Right lobe of liver (tissue), 6 donors: ENCODE data around the gene GGA1. TPM values are rescaled to one million over a fixed set of nuclear protein-coding genes. Genes with fewer than 3 reads are reported as not detected.

Experiments used
- ATAC-seq, 4 donors: fragments of 200-7000 bp; cut with Tn5 transposase; one replicate each; pipeline ENCODE4 v1.9.1; 2020; ENCODE audit warnings: mild to moderate bottlenecking in 4 of 4, moderate library complexity in 4 of 4
- DNase-seq, 3 donors: peaks; one replicate each; pipeline ENCODE4 v3.0.0-alpha.2; 2020
- H3K27ac ChIP-seq, 3 donors: fragments of 200-600 bp; one replicate each; pipeline ENCODE4 v1.8.0; 2022
- H3K27me3 ChIP-seq, 2 donors: fragments of 200-600 bp; one replicate each; pipeline ENCODE4 v1.8.0; 2022
- H3K36me3 ChIP-seq, 4 donors: fragments of 200-600 bp; sonication (generic) in 1 of 4; one replicate each; pipeline versions ENCODE4 v1.5.1 to v1.8.0; 2017 to 2022; ENCODE audit warnings: control low read depth in 1 of 4
- H3K4me1 ChIP-seq, 4 donors: fragments of 200-600 bp; sonication (generic) in 1 of 4; one replicate each; pipeline versions ENCODE4 v1.5.1 to v1.8.0; 2017 to 2022; ENCODE audit warnings: control low read depth in 1 of 4
- H3K4me3 ChIP-seq, 3 donors: fragments of 200-600 bp; one replicate each; pipeline ENCODE4 v1.8.0; 2022
- H3K9me3 ChIP-seq, 4 donors: fragments of 200-600 bp; sonication (generic) in 1 of 4; one replicate each; pipeline versions ENCODE4 v1.5.1 to v1.8.0; 2017 to 2022; ENCODE audit warnings: control low read depth in 1 of 4
- POLR2A ChIP-seq: fragments of 450-650 bp; IDR thresholded peaks from one replicate; pipeline ENCODE4 v1.6.1; 2017; ENCODE audit warnings: antibody characterized with exemption, mild to moderate bottlenecking
- WGBS: methylation state at CpG from one replicate; pipeline ENCODE4 v1.1.6; 2018; ENCODE audit warnings: low coverage, low lambda C conversion rate; ENCODE audit not compliant: insufficient coverage; ENCODE audit errors: missing lambda C conversion rate; 5-methylcytosine and 5-hydroxymethylcytosine counted together
- intact Hi-C, 2 donors: fragments of 100-400 bp; cut with DNase I; formaldehyde crosslinking; loops; one replicate each; pipeline versions ENCODE4 v1.11.2 to v1.14.1; 2022
- total RNA-seq, 6 experiments: library from RNA; depleted of rRNA in 2 of 6; stranded (reverse); fragments of >200 nt in 2 of 6; fragmentation: NEBNext Ultra II Directional in 3 of 6; extraction: Animal tissue kit (Norgen Biotek cat#: 25700) in 3 of 6; gene quantifications; one replicate each; pipeline versions ENCODE4 v1.1.0 to v1.2.4, GENCODE V29; 2016 to 2023
- TF ChIP-seq, protein P1 (sequence below), 4 donors: fragments of 200-600 bp in 3 of 4; fragments of 450-650 bp in 1 of 4; IDR thresholded peaks; one replicate each; pipeline versions ENCODE4 v1.5.1 to v1.8.0; 2016 to 2022; ENCODE audit warnings: antibody characterized with exemption in 4 of 4, mild to moderate bottlenecking in 2 of 4
- donor health status: DM: no; HTN: yes; CAD: no.
- donor health status: DM: no; HTN: no; CAD: no.
- donor health status: DM: no; HTN: no; CAD: no.
- donor health status: DM: no; HTN: yes; CAD: no.
- donor health status: DM: no; HTN: yes; CAD: no.

GGA1 gene
- total RNA-seq, 6 experiments from 2014 or later: 18.4 to 27.3 (median 24.1) TPM

DNA sequence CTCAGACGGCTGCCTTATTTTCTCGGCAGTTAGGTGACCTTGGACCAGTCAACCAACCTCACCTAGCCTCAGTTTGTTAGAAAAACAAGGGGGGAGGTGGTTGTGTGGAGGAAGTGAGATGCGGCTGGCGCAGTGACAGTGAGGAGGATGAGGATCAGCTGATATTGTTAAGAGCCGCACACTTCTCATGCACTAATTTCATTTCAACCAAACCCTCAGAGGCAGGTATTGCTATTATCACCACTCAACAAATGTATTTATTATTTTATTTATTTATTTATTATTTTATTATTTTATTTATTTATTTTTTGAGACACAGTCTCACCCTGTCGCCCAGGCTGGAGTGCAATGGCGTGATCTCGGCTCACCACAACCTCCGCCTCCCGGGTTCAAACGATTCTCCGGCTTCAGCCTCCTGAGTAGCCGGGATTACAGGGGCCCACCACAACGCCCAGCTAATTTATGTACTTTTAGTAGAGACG is 68.9 kb downstream of the GGA1 start:
- peak overlapping the region in 2 of 3 donors; percentile 84 for H3K27ac ChIP-seq
- peaks cover 0 to 30% (median 10%) of the 10 kb centered on the region in 4 donors for H3K4me1 ChIP-seq
- intact Hi-C loops: loop anchor here in 1 of 2 donors (10.0 kb wide), 1 partner anchor 53 kb away; no protein-coding TSS in a partner anchor
- H3K4me3 ChIP-seq: peak overlapping the region; percentile 41 to 62 (median 58)
- WGBS: 49% methylated on average over 14 of the region's 15 CpGs
- ATAC-seq: no peak
- no peaks in the 10 kb centered on the region for H3K36me3 ChIP-seq
- DNase-seq: no peak
- no peak for TF ChIP-seq POLR2A
- TF ChIP-seq, protein P1, sequence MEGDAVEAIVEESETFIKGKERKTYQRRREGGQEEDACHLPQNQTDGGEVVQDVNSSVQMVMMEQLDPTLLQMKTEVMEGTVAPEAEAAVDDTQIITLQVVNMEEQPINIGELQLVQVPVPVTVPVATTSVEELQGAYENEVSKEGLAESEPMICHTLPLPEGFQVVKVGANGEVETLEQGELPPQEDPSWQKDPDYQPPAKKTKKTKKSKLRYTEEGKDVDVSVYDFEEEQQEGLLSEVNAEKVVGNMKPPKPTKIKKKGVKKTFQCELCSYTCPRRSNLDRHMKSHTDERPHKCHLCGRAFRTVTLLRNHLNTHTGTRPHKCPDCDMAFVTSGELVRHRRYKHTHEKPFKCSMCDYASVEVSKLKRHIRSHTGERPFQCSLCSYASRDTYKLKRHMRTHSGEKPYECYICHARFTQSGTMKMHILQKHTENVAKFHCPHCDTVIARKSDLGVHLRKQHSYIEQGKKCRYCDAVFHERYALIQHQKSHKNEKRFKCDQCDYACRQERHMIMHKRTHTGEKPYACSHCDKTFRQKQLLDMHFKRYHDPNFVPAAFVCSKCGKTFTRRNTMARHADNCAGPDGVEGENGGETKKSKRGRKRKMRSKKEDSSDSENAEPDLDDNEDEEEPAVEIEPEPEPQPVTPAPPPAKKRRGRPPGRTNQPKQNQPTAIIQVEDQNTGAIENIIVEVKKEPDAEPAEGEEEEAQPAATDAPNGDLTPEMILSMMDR (IDR thresholded peaks at IDR 0.05): no peak
- H3K27me3 ChIP-seq: no peaks in the 10 kb centered on the region
- no peaks in the 10 kb centered on the region for H3K9me3 ChIP-seq

DNA sequence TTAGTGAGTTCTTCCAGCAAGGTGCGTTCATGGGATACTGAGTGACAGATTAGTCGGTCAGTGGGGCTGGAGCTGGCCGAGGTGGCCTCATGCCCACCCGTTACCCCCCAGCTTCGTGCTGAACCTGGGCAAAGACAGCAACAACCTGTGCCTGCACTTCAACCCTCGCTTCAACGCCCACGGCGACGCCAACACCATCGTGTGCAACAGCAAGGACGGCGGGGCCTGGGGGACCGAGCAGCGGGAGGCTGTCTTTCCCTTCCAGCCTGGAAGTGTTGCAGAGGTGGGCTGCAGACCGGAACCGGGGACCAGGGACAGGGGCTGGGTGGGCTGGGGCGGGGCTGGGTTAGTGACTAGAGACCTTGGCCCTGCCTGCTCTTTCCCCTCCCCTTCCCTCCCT is 69.7 kb downstream of the GGA1 start:
- ATAC-seq: no peak
- H3K27me3 ChIP-seq: no peaks in the 10 kb centered on the region
- WGBS: no CpG with 5 or more reads among the region's 18 CpGs
- intact Hi-C loops: loop anchor here in 1 of 2 donors (10.0 kb wide), 1 partner anchor 54 kb away; no protein-coding TSS in a partner anchor
- no peak for TF ChIP-seq POLR2A
- TF ChIP-seq, protein P1 (IDR thresholded peaks at IDR 0.05): no peak
- no peak overlapping the region for H3K27ac ChIP-seq
- no peak overlapping the region for H3K4me3 ChIP-seq
- H3K4me1 ChIP-seq: peaks cover 0 to 30% (median 10%) of the 10 kb centered on the region in 4 donors
- H3K36me3 ChIP-seq: no peaks in the 10 kb centered on the region
- no peak for DNase-seq
- H3K9me3 ChIP-seq: no peaks in the 10 kb centered on the region

DNA sequence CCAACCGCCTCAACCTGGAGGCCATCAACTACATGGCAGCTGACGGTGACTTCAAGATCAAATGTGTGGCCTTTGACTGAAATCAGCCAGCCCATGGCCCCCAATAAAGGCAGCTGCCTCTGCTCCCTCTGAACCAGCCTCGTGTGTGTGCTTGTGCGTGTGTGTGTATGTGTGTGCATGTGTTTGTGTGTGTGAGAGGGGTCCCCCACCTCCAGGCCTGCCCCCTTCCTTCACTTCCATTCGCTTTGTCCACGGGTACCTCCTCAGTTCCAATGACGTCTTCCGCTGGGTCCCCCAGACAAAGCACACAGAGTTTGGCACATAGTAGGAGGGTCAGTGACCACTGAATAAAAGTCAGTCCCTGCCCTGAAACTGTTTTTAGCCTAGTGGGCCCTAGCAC is 71.0 kb downstream of the GGA1 start:
- ATAC-seq: no peak
- Histone ChIP-seq H3K36me3 (no peaks in the 10 kb centered on the region), H3K4me1 (peaks cover 0 to 33% (median 9%) of the 10 kb centered on the region in 4 donors), H3K9me3 (no peaks in the 10 kb centered on the region), H3K4me3 (no peak overlapping the region), H3K27me3 (no peaks in the 10 kb centered on the region), H3K27ac (no peak overlapping the region)
- DNase-seq: no peak
- WGBS: 82% methylated on average over 4 of the region's 8 CpGs
- intact Hi-C loops: loop anchor here (5.0 to 10.0 kb wide), 3 partner anchors 37 to 55 kb away; no protein-coding TSS in a partner anchor
- TF ChIP-seq POLR2A: no peak
- TF ChIP-seq, protein P1 (IDR thresholded peaks at IDR 0.05): no peak

DNA sequence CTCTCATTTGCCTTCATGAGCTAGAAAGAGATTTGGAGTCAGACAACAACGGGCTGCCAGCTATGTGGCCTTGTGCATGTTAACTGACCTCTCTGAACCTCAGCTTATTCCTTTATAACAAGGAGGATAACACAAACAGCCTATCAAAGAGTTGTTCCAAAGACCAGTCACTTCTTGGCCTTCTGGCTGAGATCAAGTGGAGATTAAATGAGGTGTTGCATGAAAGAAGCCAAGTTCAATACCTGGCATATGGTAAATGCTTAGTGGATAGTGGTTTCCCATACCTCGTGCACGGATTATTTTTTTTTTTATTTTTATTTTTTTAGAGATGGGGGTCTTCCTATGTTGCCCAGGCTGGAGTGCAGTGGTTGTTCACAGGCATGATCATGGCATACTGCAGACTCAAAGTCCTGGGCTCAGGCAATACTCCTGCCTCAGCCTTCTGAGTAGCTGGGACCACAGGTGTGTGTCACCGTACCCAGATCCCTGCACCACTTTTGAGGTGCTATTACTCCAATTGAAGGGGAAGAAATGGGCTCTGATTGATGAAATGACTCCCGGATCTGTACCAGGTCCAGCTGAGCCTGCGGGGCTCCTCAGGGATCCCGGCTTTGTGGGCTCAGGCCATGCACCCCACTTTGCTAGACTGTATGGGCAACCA is 71.7 kb downstream of the GGA1 start:
- Histone ChIP-seq H3K27me3 (no peaks in the 10 kb centered on the region), H3K9me3 (no peaks in the 10 kb centered on the region), H3K27ac (no peak overlapping the region), H3K4me3 (no peak overlapping the region), H3K36me3 (no peaks in the 10 kb centered on the region), H3K4me1 (peaks cover 0 to 33% (median 9%) of the 10 kb centered on the region in 4 donors)
- ATAC-seq: no peak
- TF ChIP-seq, protein P1 (IDR thresholded peaks at IDR 0.05): no peak
- no peak for TF ChIP-seq POLR2A
- no peak for DNase-seq
- intact Hi-C loops: loop anchor here in 1 of 2 donors (5.0 to 10.0 kb wide), 2 partner anchors 38 to 54 kb away; no protein-coding TSS in a partner anchor
- 87% methylated on average over 7 of the region's 7 CpGs for WGBS
